HEK293T (cell line): ENCODE measurements around the gene ATAT1.

ENCODE experiments used
- ARNT ChIP-seq: fragments of 450-650 bp; IDR thresholded peaks from 2 replicates; pipeline ENCODE4 v1.6.1; 2017; ENCODE audit warnings: mild to moderate bottlenecking
- FOXK2 ChIP-seq: fragments of 450-650 bp; IDR thresholded peaks from 2 replicates; pipeline ENCODE4 v1.6.1; 2016; ENCODE audit warnings: mild to moderate bottlenecking
- LEF1 ChIP-seq: fragments of 450-650 bp; IDR thresholded peaks from 2 replicates; pipeline ENCODE4 v1.6.1; 2017; ENCODE audit warnings: mild to moderate bottlenecking, borderline replicate concordance
- SUZ12 ChIP-seq: fragments of 450-650 bp; IDR thresholded peaks from 2 replicates; pipeline ENCODE4 v1.6.1; 2016; ENCODE audit warnings: mild to moderate bottlenecking

- TF ChIP-seq SUZ12 (no peak), ARNT (no peak), LEF1 (no peak), FOXK2 (no peak)
These were observed 20.8 kb downstream of the ATAT1 start for GRCh38 chr6:30647242-30648116.
